VCaP (cell line): ENCODE results near the gene ARHGEF12.

Experiments
- H3K27ac ChIP-seq: fragments of 450-650 bp; 2 replicates; pipeline ENCODE4 v1.5.1; 2017
- TF ChIP-seq, protein P1 (sequence below): fragments of 450-650 bp; conservative IDR thresholded peaks from 2 replicates; pipeline ENCODE4 v1.5.1; 2017; ENCODE audit warnings: mild to moderate bottlenecking, moderate library complexity

The ARHGEF12 gene

GRCh38 chr11:120413480-120413879 lies 77.3 kb downstream of the ARHGEF12 start:
- no peak overlapping the region for H3K27ac ChIP-seq
- TF ChIP-seq, protein P1, sequence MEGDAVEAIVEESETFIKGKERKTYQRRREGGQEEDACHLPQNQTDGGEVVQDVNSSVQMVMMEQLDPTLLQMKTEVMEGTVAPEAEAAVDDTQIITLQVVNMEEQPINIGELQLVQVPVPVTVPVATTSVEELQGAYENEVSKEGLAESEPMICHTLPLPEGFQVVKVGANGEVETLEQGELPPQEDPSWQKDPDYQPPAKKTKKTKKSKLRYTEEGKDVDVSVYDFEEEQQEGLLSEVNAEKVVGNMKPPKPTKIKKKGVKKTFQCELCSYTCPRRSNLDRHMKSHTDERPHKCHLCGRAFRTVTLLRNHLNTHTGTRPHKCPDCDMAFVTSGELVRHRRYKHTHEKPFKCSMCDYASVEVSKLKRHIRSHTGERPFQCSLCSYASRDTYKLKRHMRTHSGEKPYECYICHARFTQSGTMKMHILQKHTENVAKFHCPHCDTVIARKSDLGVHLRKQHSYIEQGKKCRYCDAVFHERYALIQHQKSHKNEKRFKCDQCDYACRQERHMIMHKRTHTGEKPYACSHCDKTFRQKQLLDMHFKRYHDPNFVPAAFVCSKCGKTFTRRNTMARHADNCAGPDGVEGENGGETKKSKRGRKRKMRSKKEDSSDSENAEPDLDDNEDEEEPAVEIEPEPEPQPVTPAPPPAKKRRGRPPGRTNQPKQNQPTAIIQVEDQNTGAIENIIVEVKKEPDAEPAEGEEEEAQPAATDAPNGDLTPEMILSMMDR: no peak

- TF ChIP-seq, protein P1: no peak
- H3K27ac ChIP-seq: no peak overlapping the region
Observed at GRCh38 chr11:120420572-120420971, 84.4 kb downstream of the ARHGEF12 start.

GRCh38 chr11:120424185-120424969 lies 88.2 kb downstream of the ARHGEF12 start:
- H3K27ac ChIP-seq: no peak overlapping the region
- TF ChIP-seq, protein P1: no peak

DNA sequence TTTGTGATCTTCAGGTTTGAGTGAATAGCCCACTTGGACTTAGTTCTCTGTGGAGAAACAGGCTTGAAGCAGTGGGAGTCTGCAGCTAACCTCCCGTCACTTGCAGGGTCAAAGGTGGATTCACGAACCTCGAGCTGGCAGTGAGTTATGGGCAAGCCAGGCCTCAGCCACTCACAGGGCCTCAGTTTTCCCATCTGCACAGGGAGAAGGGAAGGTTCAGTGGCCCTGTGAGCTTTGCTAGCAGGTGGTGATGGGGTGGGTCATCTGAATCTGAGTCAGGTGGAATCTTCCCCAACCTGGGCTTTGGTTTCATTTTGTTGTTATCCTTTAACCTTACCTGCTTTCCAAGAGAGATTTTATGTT lies 88.7 kb downstream of the ARHGEF12 start:
- TF ChIP-seq, protein P1: no peak
- no peak overlapping the region for H3K27ac ChIP-seq

DNA sequence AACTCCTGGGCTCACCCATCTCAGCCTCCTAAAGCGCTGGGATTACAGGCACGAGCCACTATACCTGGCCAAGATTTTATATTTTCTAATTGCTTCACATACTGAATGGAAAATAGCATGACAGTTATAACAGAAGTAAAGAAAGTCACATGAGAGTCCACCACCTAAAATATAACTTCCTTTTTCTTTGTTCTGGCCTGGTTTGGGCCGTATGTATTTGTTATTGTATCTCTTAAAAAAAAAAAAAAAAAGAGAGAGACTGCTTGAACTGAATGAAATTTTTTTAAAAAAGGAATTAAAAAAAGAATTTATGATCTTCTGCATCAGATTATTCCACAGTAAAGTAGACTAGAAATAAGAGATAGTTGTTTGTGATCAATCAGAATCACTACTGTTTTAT lies 89.3 kb downstream of the ARHGEF12 start:
- TF ChIP-seq, protein P1: no peak
- no peak overlapping the region for H3K27ac ChIP-seq

- H3K27ac ChIP-seq: no peak overlapping the region
- TF ChIP-seq, protein P1: no peak
Observed at GRCh38 chr11:120430146-120430545, 93.9 kb downstream of the ARHGEF12 start.

- TF ChIP-seq, protein P1: no peak
- no peak overlapping the region for H3K27ac ChIP-seq
Observed at GRCh38 chr11:120431633-120432032, 95.4 kb downstream of the ARHGEF12 start.
